GM12892 (cell line): Measurements from ENCODE around the gene NRXN2.
A peak's percentile ranks its signal among the peaks of the same experiment; 100 is the strongest.

Source experiments
- DNase-seq: peaks from one replicate; pipeline ENCODE4 v3.0.0; 2011; ENCODE audit not compliant: insufficient read length
- FAIRE-seq: peaks from 2 replicates; lab custom pipeline; 2011; peaks lifted over from hg19 to GRCh38; lab: Jason Lieb, UNC
- POLR2A ChIP-seq: IDR thresholded peaks from 2 replicates; pipeline ENCODE4 v1.6.1; 2011; ENCODE audit warnings: low read depth, low read length, control low read depth
- POLR2AphosphoS5 ChIP-seq: IDR thresholded peaks from 2 replicates; pipeline ENCODE4 v1.6.1; 2011; ENCODE audit warnings: low read depth, low read length, control low read depth
- TAF1 ChIP-seq: IDR thresholded peaks from 2 replicates; pipeline ENCODE4 v1.6.1; 2011; ENCODE audit warnings: low read depth, mild to moderate bottlenecking, control low read depth, low read length, borderline replicate concordance

The NRXN2 gene

GRCh38 chr11:64765291-64765850 lies 42.4 kb upstream of the NRXN2 start:
- no peak for FAIRE-seq
- TF ChIP-seq POLR2AphosphoS5 (peak; percentile 76), TAF1 (no peak), POLR2A (peak; percentile 53; the same call in 1 of the 2 replicates)

GRCh38 chr11:64764753-64765152 lies 41.8 kb upstream of the NRXN2 start:
- TF ChIP-seq POLR2AphosphoS5 (no peak), TAF1 (no peak), POLR2A (no peak)
- DNase-seq (no peak), FAIRE-seq (no peak)

More at GRCh38 chr11:64765291-64765850, 42.4 kb upstream of the NRXN2 start:
- no peak for DNase-seq

GRCh38 chr11:64764040-64764611 lies 41.1 kb upstream of the NRXN2 start:
- DNase-seq (no peak), FAIRE-seq (peak; percentile 36)
- TF ChIP-seq TAF1 (no peak), POLR2AphosphoS5 (no peak), POLR2A (no peak)

GRCh38 chr11:64763526-64764039 lies 40.6 kb upstream of the NRXN2 start:
- TF ChIP-seq TAF1 (no peak), POLR2A (peak; percentile 48; the same call in 1 of the 2 replicates), POLR2AphosphoS5 (peak; percentile 25; the same call in 1 of the 2 replicates)
- DNase-seq (no peak), FAIRE-seq (no peak)

- no peak; the same call in 1 of the 2 replicates for TF ChIP-seq POLR2A
- TF ChIP-seq POLR2AphosphoS5, result 0 out of 2 replicates have a peak, but pooled peaks have one; percentile 39
- no peak for DNase-seq
Measured at GRCh38 chr11:64762674-64763525, 39.9 kb upstream of the NRXN2 start.

GRCh38 chr11:64762277-64762673 lies 39.3 kb upstream of the NRXN2 start:
- no peak for DNase-seq
- peak; percentile 73 for FAIRE-seq
- TF ChIP-seq TAF1 (no peak), POLR2A (peak; percentile 74; the same call in 1 of the 2 replicates), POLR2AphosphoS5 (peak; percentile 96)

More at GRCh38 chr11:64762674-64763525, 39.9 kb upstream of the NRXN2 start:
- FAIRE-seq, result no peak

- FAIRE-seq, result no peak
- TF ChIP-seq TAF1 (no peak), POLR2A (no peak), POLR2AphosphoS5 (no peak; the same call in 1 of the 2 replicates)
- no peak for DNase-seq
Measured at GRCh38 chr11:64760759-64761420, 37.9 kb upstream of the NRXN2 start.

GRCh38 chr11:64759722-64760719 lies 37.0 kb upstream of the NRXN2 start, which contains the start of gene PYGM:
Gene PYGM, minus strand, starts transcription at chr11:64759974. Its CDS starts 76 bp downstream, at chr11:64759898.
- FAIRE-seq (no peak), DNase-seq (no peak)
- TF ChIP-seq POLR2A, result peak; percentile 48; the same call in 1 of the 2 replicates
- no peak for TF ChIP-seq TAF1

GRCh38 chr11:64759131-64759721 lies 36.2 kb upstream of the NRXN2 start:
- no peak for FAIRE-seq
- TF ChIP-seq POLR2A (no peak), POLR2AphosphoS5 (no peak), TAF1 (no peak)
- no peak for DNase-seq
